Ovary (tissue), 9 donors: Measurements from ENCODE around the gene DMBX1. TPM values are rescaled to one million over a fixed set of nuclear protein-coding genes. Genes with fewer than 3 reads are reported as not detected.

ENCODE experiments used
- DNase-seq, 5 donors: peaks; one replicate each; pipeline ENCODE4 v3.0.0-alpha.2; 2019 to 2020
- H3K27ac ChIP-seq, 2 donors: fragments of 200-600 bp; one replicate each; pipeline versions ENCODE4 v1.5.1 to v1.8.0; 2019 to 2022
- H3K27me3 ChIP-seq: fragments of 200-600 bp; one replicate; pipeline ENCODE4 v1.8.0; 2022
- H3K36me3 ChIP-seq: fragments of 200-600 bp; sonication (generic); one replicate; pipeline ENCODE4 v1.5.1; 2019
- H3K4me1 ChIP-seq: one replicate; pipeline ENCODE4 v1.8.1; 2013; ENCODE audit warnings: mild to moderate bottlenecking, moderate library complexity; ENCODE audit not compliant: insufficient read depth
- H3K4me3 ChIP-seq: fragments of 200-600 bp; sonication (generic); one replicate; pipeline ENCODE4 v1.5.1; 2017
- H3K9me3 ChIP-seq, 2 donors: fragments of 200-600 bp in 1 of 2; sonication (generic) in 1 of 2; one replicate each; pipeline versions ENCODE4 v1.5.1 to v1.8.1; 2013 to 2019; ENCODE audit warnings: mild to moderate bottlenecking in 1 of 2, moderate library complexity in 1 of 2
- CTCF ChIP-seq, 3 donors: fragments of 450-650 bp in 2 of 3; fragments of 200-600 bp in 1 of 3; IDR thresholded peaks; one replicate each; pipeline versions ENCODE4 v1.5.1 to v1.8.0; 2016 to 2022; ENCODE audit warnings: antibody characterized with exemption in 3 of 3, mild to moderate bottlenecking in 1 of 3
- EP300 ChIP-seq: sonication (generic); formaldehyde crosslinking; IDR thresholded peaks from one replicate; pipeline ENCODE4 v1.6.1; 2017; ENCODE audit warnings: antibody characterized with exemption
- POLR2A ChIP-seq: fragments of 450-650 bp; IDR thresholded peaks from one replicate; pipeline ENCODE4 v1.6.1; 2017; ENCODE audit warnings: antibody characterized with exemption, mild to moderate bottlenecking, moderate library complexity
- WGBS, 3 donors: extraction: QIAGEN DNeasy Blood & Tissue Kit in 1 of 3; methylation state at CpG; one replicate each; pipeline versions ENCODE4 v1.1.5 to v1.1.7; 2013 to 2017; 5-methylcytosine and 5-hydroxymethylcytosine counted together
- intact Hi-C, 4 donors: fragments of 100-400 bp; cut with DNase I; formaldehyde crosslinking; loops; one replicate each; pipeline versions ENCODE4 v1.11.0 to v1.15.1; 2022 to 2023
- polyA plus RNA-seq, 2 donors: library from polyadenylated mRNA; stranded (reverse); fragments of 200-250 nt in 1 of 2; fragments of 350-450 nt in 1 of 2; fragmentation: Illumina TruSeq in 1 of 2; extraction: RNeasy Lipid Tissue Mini Kit (QIAGEN cat#74804) in 1 of 2; gene quantifications; one replicate each; pipeline ENCODE4 v1.2.3, GENCODE V29; 2013 to 2014
- total RNA-seq, 7 donors: library from RNA; depleted of rRNA in 2 of 7; stranded (reverse); fragments of >200 nt in 2 of 7; fragmentation: NEBNext Ultra II Directional in 3 of 7; extraction: Animal tissue kit (Norgen Biotek cat#: 25700) in 3 of 7; gene quantifications; one replicate each; pipeline versions ENCODE4 v1.1.0 to v1.2.4, GENCODE V29; 2016 to 2023
- donor health status: DM: no; HTN: no; CAD: no; lungs with moderate emphysema.
- donor health status: DM: no; HTN: no; CAD: no.
- donor health status: Bipolar disorder and iron deficiency.
- donor health status: DM: yes; HTN: yes; CAD: no.
- donor health status: DM: no; HTN: no; CAD: no.
- donor health status: DM: yes; HTN: yes; CAD: no.

Gene DMBX1
- total and polyA plus RNA-seq, 9 donors, result not detected

GRCh38 chr1:46510998-46511365 is 21.3 kb downstream of the DMBX1 start:
- WGBS, 3 donors, result 60 to 82% (median 82%) methylated on average over 8 of the region's 8 CpGs
- H3K36me3 ChIP-seq, result no peaks in the 10 kb centered on the region
- no peak overlapping the region for H3K27ac ChIP-seq
- no peaks in the 10 kb centered on the region for H3K27me3 ChIP-seq
- DNase-seq, result no peak
- H3K9me3 ChIP-seq, result no peaks in the 10 kb centered on the region
- no peaks in the 10 kb centered on the region for H3K4me1 ChIP-seq
- TF ChIP-seq EP300 (no peak), POLR2A (no peak), CTCF (IDR thresholded peaks at IDR 0.05) (no peak)
- no peak overlapping the region for H3K4me3 ChIP-seq
- intact Hi-C loops, result no loop called here

GRCh38 chr1:46512135-46512791 is 22.6 kb downstream of the DMBX1 start:
- Histone ChIP-seq H3K9me3 (no peaks in the 10 kb centered on the region), H3K36me3 (no peaks in the 10 kb centered on the region), H3K27me3 (no peaks in the 10 kb centered on the region), H3K27ac (no peak overlapping the region), H3K4me3 (no peak overlapping the region), H3K4me1 (no peaks in the 10 kb centered on the region)
- no peak for TF ChIP-seq EP300
- no peak for TF ChIP-seq POLR2A
- TF ChIP-seq CTCF (IDR thresholded peaks at IDR 0.05), result no peak
- intact Hi-C loops, result no loop called here
- 70 to 75% (median 71%) methylated on average over 21 to 23 of the region's 23 CpGs for WGBS, 3 donors
- DNase-seq, result no peak

GRCh38 chr1:46512792-46513190 is 23.2 kb downstream of the DMBX1 start:
- 43 to 55% (median 52%) methylated on average over 6 of the region's 6 CpGs for WGBS, 3 donors
- Histone ChIP-seq H3K4me3 (no peak overlapping the region), H3K36me3 (no peaks in the 10 kb centered on the region), H3K9me3 (no peaks in the 10 kb centered on the region), H3K27ac (no peak overlapping the region), H3K4me1 (no peaks in the 10 kb centered on the region), H3K27me3 (no peaks in the 10 kb centered on the region)
- no peak for DNase-seq
- TF ChIP-seq CTCF (IDR thresholded peaks at IDR 0.05) (no peak), POLR2A (no peak), EP300 (no peak)
- intact Hi-C loops, result no loop called here

GRCh38 chr1:46513536-46513935 is 23.9 kb downstream of the DMBX1 start:
- 55 to 71% (median 70%) methylated on average over 5 of the region's 5 CpGs for WGBS, 3 donors
- intact Hi-C loops, result no loop called here
- H3K36me3 ChIP-seq, result no peaks in the 10 kb centered on the region
- no peaks in the 10 kb centered on the region for H3K4me1 ChIP-seq
- no peaks in the 10 kb centered on the region for H3K27me3 ChIP-seq
- H3K4me3 ChIP-seq, result no peak overlapping the region
- DNase-seq, result no peak
- no peak overlapping the region for H3K27ac ChIP-seq
- TF ChIP-seq POLR2A (no peak), CTCF (IDR thresholded peaks at IDR 0.05) (no peak), EP300 (no peak)
- no peaks in the 10 kb centered on the region for H3K9me3 ChIP-seq
